ENCODE measurements around the gene HS6ST2. TPM values are rescaled to one million over a fixed set of nuclear protein-coding genes. Genes with fewer than 3 reads are reported as not detected.

The HS6ST2 gene
- total and polyA plus RNA-seq, 9 of the 15 experiments (the other 6 are each of a cell fraction or from before 2014, with no cell fraction given) = not detected

DNA sequence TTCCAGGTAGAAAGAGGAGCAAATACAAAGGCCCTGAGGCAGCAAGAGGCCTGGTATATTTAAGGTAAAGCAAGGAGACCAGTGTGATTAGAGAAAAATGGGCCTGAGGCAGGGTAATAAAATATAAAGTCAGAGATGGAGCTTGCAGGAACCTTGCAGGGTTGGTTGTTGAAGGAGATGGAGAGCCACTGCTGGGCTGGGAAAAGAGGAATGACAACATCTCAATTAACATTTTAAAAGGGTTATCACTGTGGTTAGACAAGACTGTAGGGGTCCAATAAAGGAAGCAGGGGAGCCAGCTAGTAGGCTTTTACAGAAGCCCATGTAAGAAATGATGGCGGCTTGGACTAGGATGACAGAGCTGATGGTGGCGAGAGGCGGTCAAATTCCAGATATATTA lies 264.0 kb downstream of the HS6ST2 start:
- ATAC-seq (no peak), DNase-seq (ENCODE audit: extremely low read depth in 1 of 4, low spot score in 3 of 4) (no peak), FAIRE-seq (no peak)
- H3K36me3 ChIP-seq (ENCODE audit: control insufficient read depth, insufficient read depth, low read length) = no peaks in the 10 kb centered on the region
- in situ Hi-C loops (cut with MboI) (no loop called here), intact Hi-C loops (cut with micrococcal nuclease) (no loop called here)
- no peaks in the 10 kb centered on the region for H4K20me1 ChIP-seq (replicated peaks; ENCODE audit: control insufficient read depth, insufficient read depth, low read length)
- no peak overlapping the region for H3K4me3 ChIP-seq
- H3K4me1 ChIP-seq (replicated peaks in 1 of 2; ENCODE audit: control insufficient read depth in 2 of 2, insufficient read depth in 2 of 2, low read length in 2 of 2) = no peaks in the 10 kb centered on the region
- H3K9me1 ChIP-seq (ENCODE audit: control insufficient read depth, insufficient read depth, low read length) = no peaks in the 10 kb centered on the region
- POLR2A ChIA-PET = no interaction called here
- no peaks in the 10 kb centered on the region for H3K9me3 ChIP-seq (replicated peaks; ENCODE audit: control insufficient read depth, insufficient read depth, low read depth, low read length)
- H3K27me3 ChIP-seq (ENCODE audit: control insufficient read depth in 2 of 2, insufficient read depth in 2 of 2, low read length in 2 of 2) = no peaks in the 10 kb centered on the region
- no peaks in the 10 kb centered on the region for H3K79me2 ChIP-seq (ENCODE audit: control insufficient read depth, insufficient read depth, low read length)
- no peak overlapping the region for H2AFZ ChIP-seq (ENCODE audit: low read depth, low read length)
- no peak overlapping the region for H3K4me2 ChIP-seq (ENCODE audit: insufficient read depth, low read length)
- no TSS peak for BruUV-seq (replicated peaks)
- no peak overlapping the region for H3K9ac ChIP-seq (ENCODE audit: insufficient read depth in 1 of 2, low read depth in 2 of 2, low read length in 2 of 2)
- CTCF ChIA-PET (ENCODE audit: low intra/inter-chr PET ratio) = no interaction called here
- 3% methylated on average over 3 of the region's 3 CpGs for WGBS (ENCODE audit: insufficient coverage, low coverage, missing lambda C conversion rate)
- H3K27ac ChIP-seq (ENCODE audit: extremely low read depth, low read depth, low read length) = no peak overlapping the region
- TF ChIP-seq MXD1 (CRISPR knock-in tag; IDR thresholded peaks at IDR 0.05; ENCODE audit: borderline replicate concordance, poor library complexity, severe bottlenecking) (no peak), ZNF197 (CRISPR knock-in tag; IDR thresholded peaks at IDR 0.05; ENCODE audit: low read depth) (no peak), PRPF4 (IDR thresholded peaks at IDR 0.05; ENCODE audit: insufficient read depth, low read depth, low read length, poor library complexity, severe bottlenecking) (no peak), RBM22 (IDR thresholded peaks at IDR 0.05; ENCODE audit: low read depth, low read length, poor library complexity, severe bottlenecking) (no peak), RBM39 (optimal IDR thresholded peaks at IDR 0.05; ENCODE audit: low read depth, low read length) (no peak), SLC30A9 (CRISPR knock-in tag; IDR thresholded peaks at IDR 0.05) (no peak), RFX1 (IDR thresholded peaks at IDR 0.05) (no peak), GABPB2 (CRISPR knock-in tag; conservative IDR thresholded peaks at IDR 0.05) (no peak), KLF10 (CRISPR knock-in tag; IDR thresholded peaks at IDR 0.05) (no peak), ZNF324 (CRISPR knock-in tag; IDR thresholded peaks at IDR 0.05) (no peak), MAZ (CRISPR knock-in tag; conservative IDR thresholded peaks at IDR 0.05 in 1 of 2, IDR thresholded peaks at IDR 0.05 in 1 of 2) (no peak), ZMIZ1 (IDR thresholded peaks at IDR 0.05; ENCODE audit: low read depth in 2 of 2, low read length in 2 of 2) (no peak), ZNF3 (CRISPR knock-in tag; IDR thresholded peaks at IDR 0.05) (no peak), GTF2A2 (tag; IDR thresholded peaks at IDR 0.05) (no peak), CBX2 (IDR thresholded peaks at IDR 0.05; ENCODE audit: insufficient read depth, low read length, poor library complexity, severe bottlenecking) (no peak), POLR2G (IDR thresholded peaks at IDR 0.05; ENCODE audit: low read depth, low read length) (no peak), TRIM28 (IDR thresholded peaks at IDR 0.05) (no peak), L3MBTL2 (IDR thresholded peaks at IDR 0.05) (no peak)
- TF ChIP-seq, protein P1, sequence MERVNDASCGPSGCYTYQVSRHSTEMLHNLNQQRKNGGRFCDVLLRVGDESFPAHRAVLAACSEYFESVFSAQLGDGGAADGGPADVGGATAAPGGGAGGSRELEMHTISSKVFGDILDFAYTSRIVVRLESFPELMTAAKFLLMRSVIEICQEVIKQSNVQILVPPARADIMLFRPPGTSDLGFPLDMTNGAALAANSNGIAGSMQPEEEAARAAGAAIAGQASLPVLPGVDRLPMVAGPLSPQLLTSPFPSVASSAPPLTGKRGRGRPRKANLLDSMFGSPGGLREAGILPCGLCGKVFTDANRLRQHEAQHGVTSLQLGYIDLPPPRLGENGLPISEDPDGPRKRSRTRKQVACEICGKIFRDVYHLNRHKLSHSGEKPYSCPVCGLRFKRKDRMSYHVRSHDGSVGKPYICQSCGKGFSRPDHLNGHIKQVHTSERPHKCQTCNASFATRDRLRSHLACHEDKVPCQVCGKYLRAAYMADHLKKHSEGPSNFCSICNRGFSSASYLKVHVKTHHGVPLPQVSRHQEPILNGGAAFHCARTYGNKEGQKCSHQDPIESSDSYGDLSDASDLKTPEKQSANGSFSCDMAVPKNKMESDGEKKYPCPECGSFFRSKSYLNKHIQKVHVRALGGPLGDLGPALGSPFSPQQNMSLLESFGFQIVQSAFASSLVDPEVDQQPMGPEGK (CRISPR knock-in tag; IDR thresholded peaks at IDR 0.05; ENCODE audit: borderline replicate concordance) = no peak

Data from K562 (cell line).